HG03280 (cell line): Measurements from ENCODE around the gene PLCL2.

Source experiments
- ATAC-seq: cut with Tn5 transposase; IDR thresholded peaks from one replicate; pipeline ENCODE4 v1.9.1; 2021; ENCODE audit warnings: mild to moderate bottlenecking, moderate library complexity; ENCODE audit not compliant: unreplicated experiment

The PLCL2 gene

GRCh38 chr3:17003457-17003856 is 118.7 kb downstream of the PLCL2 start:
- ATAC-seq, result no peak

GRCh38 chr3:17006132-17006852 is 121.5 kb downstream of the PLCL2 start:
- ATAC-seq, result no peak

GRCh38 chr3:17007284-17007683 is 122.5 kb downstream of the PLCL2 start:
- no peak for ATAC-seq

- ATAC-seq, result no peak
Measured at GRCh38 chr3:17009826-17010225, 125.1 kb downstream of the PLCL2 start.

- no peak for ATAC-seq
Measured at GRCh38 chr3:17011728-17012338, 127.1 kb downstream of the PLCL2 start.

GRCh38 chr3:17013050-17013449 is 128.3 kb downstream of the PLCL2 start:
- ATAC-seq, result no peak

GRCh38 chr3:17013571-17013970 is 128.8 kb downstream of the PLCL2 start:
- ATAC-seq, result no peak

GRCh38 chr3:17014284-17014683 is 129.5 kb downstream of the PLCL2 start:
- ATAC-seq, result no peak

- no peak for ATAC-seq
Measured at GRCh38 chr3:17014709-17015108, 130.0 kb downstream of the PLCL2 start.

- ATAC-seq, result no peak
Measured at GRCh38 chr3:17021614-17022013, 136.9 kb downstream of the PLCL2 start.

- peak; percentile 72 for ATAC-seq
Measured at GRCh38 chr3:17023006-17023664, 138.4 kb downstream of the PLCL2 start.

- ATAC-seq, result no peak
Measured at GRCh38 chr3:17025594-17026139, 140.9 kb downstream of the PLCL2 start.

- no peak for ATAC-seq
Measured at GRCh38 chr3:17027318-17027717, 142.6 kb downstream of the PLCL2 start.

- no peak for ATAC-seq
Measured at GRCh38 chr3:17028363-17028762, 143.6 kb downstream of the PLCL2 start.

- no peak for ATAC-seq
Measured at GRCh38 chr3:17030438-17030837, 145.7 kb downstream of the PLCL2 start.

GRCh38 chr3:17030956-17031652 is 146.3 kb downstream of the PLCL2 start:
- ATAC-seq, result no peak

GRCh38 chr3:17032407-17033034 is 147.8 kb downstream of the PLCL2 start:
- ATAC-seq, result no peak

GRCh38 chr3:17033516-17034168 is 148.9 kb downstream of the PLCL2 start:
- no peak for ATAC-seq

- ATAC-seq, result no peak
Measured at GRCh38 chr3:17035033-17035432, 150.3 kb downstream of the PLCL2 start.

GRCh38 chr3:17035966-17036365 is 151.2 kb downstream of the PLCL2 start:
- no peak for ATAC-seq
